IMR-90 (cell line): Measurements from ENCODE around the gene HDGFL2. TPM values are rescaled to one million over a fixed set of nuclear protein-coding genes. Genes with fewer than 3 reads are reported as not detected.

Experiments
- ATAC-seq: fragments of 200-7000 bp; cut with Tn5 transposase; 2 replicates; pipeline ENCODE4 v1.9.1; 2020; ENCODE audit warnings: low read depth, mild to moderate bottlenecking, moderate library complexity
- BruUV-seq: library from RNA; stranded (reverse); fragments of 400-500 nt; replicated peaks from 2 replicates; lab custom pipeline; 2021; lab: Mats Ljungman, UMichigan
- CTCF ChIA-PET: fragments of 300-600 bp; formaldehyde crosslinking; extraction: SDS; loops from one replicate; lab custom pipeline; 2021; ENCODE audit warnings: antibody characterized with exemption; lab: Yijun Ruan, JAX
- POLR2A ChIA-PET: fragments of 300-600 bp; sonication (Branson Sonifier 250); formaldehyde crosslinking; loops from one replicate; lab custom pipeline; 2022; ENCODE audit warnings: antibody characterized with exemption; ENCODE audit not compliant: unreplicated experiment; lab: Charles Lee
- DNase-seq: peaks from one replicate; pipeline ENCODE4 v3.0.0; 2013
- H2AFZ ChIP-seq: replicated peaks from 2 replicates; pipeline ENCODE3; 2013; ENCODE audit warnings: low read length, mild to moderate bottlenecking; ENCODE audit not compliant: poor library complexity
- H2AK5ac ChIP-seq: 2 replicates; pipeline ENCODE4 v1.6.1; 2013; ENCODE audit warnings: low read depth, low read length, inconsistent platforms
- H2AK9ac ChIP-seq: replicated peaks from 2 replicates; pipeline ENCODE3; 2013; ENCODE audit warnings: mild to moderate bottlenecking, low read depth, low read length, moderate library complexity; ENCODE audit not compliant: poor library complexity
- H2BK120ac ChIP-seq: 2 replicates; pipeline ENCODE4 v1.6.1; 2013; ENCODE audit warnings: low read depth, low read length, inconsistent platforms
- H2BK15ac ChIP-seq: 3 replicates; pipeline ENCODE4 v1.6.1; 2013; ENCODE audit warnings: low read depth, low read length, inconsistent platforms
- H2BK20ac ChIP-seq: 2 replicates; pipeline ENCODE4 v1.6.1; 2013; ENCODE audit warnings: low read depth, mild to moderate bottlenecking, inconsistent platforms, low read length, moderate library complexity
- H2BK5ac ChIP-seq: 2 replicates; pipeline ENCODE4 v1.6.1; 2013; ENCODE audit warnings: mild to moderate bottlenecking, low read depth, low read length, inconsistent platforms; ENCODE audit not compliant: poor library complexity, severe bottlenecking
- H3K14ac ChIP-seq: replicated peaks from 2 replicates; pipeline ENCODE4 v1.6.1; 2013; ENCODE audit warnings: low read depth, low read length, inconsistent platforms
- H3K18ac ChIP-seq: 2 replicates; pipeline ENCODE4 v1.6.1; 2013; ENCODE audit warnings: low read depth, low read length, control low read depth
- H3K23ac ChIP-seq: 2 replicates; pipeline ENCODE4 v1.6.1; 2013; ENCODE audit warnings: low read depth, low read length, inconsistent platforms
- H3K27ac ChIP-seq: 2 replicates; pipeline ENCODE4 v1.5.1; 2013; ENCODE audit warnings: mild to moderate bottlenecking, control low read depth, low read length; ENCODE audit not compliant: insufficient read depth
- H3K27me3 ChIP-seq: 2 replicates; pipeline ENCODE4 v1.6.1; 2013; ENCODE audit warnings: low read length; ENCODE audit not compliant: control insufficient read depth, insufficient read depth
- H3K36me3 ChIP-seq: 2 replicates; pipeline ENCODE4 v1.6.1; 2013; ENCODE audit warnings: low read length, mixed read lengths; ENCODE audit not compliant: control insufficient read depth, insufficient read depth
- H3K4ac ChIP-seq: 2 replicates; pipeline ENCODE4 v1.6.1; 2013; ENCODE audit warnings: low read depth, low read length, inconsistent platforms
- H3K4me1 ChIP-seq: 2 replicates; pipeline ENCODE4 v1.6.1; 2013; ENCODE audit warnings: low read length, mixed read lengths; ENCODE audit not compliant: control insufficient read depth, insufficient read depth
- H3K4me2 ChIP-seq: 2 replicates; pipeline ENCODE4 v1.6.1; 2013; ENCODE audit warnings: low read depth, mild to moderate bottlenecking, control low read depth, low read length, moderate library complexity
- H3K4me3 ChIP-seq: 2 replicates; pipeline ENCODE4 v1.5.1; 2013; ENCODE audit warnings: low read depth, mild to moderate bottlenecking, control low read depth, low read length, moderate library complexity; ENCODE audit not compliant: insufficient read depth
- H3K56ac ChIP-seq: 2 replicates; pipeline ENCODE4 v1.6.1; 2013; ENCODE audit warnings: low read length, inconsistent platforms; ENCODE audit not compliant: insufficient read depth; ENCODE audit errors: extremely low read depth
- H3K79me1 ChIP-seq, 2 experiments: 2 replicates each; pipeline ENCODE4 v1.6.1; 2013; ENCODE audit warnings: low read length in 2 of 2, inconsistent platforms in 1 of 2, low read depth in 1 of 2
- H3K9ac ChIP-seq: 2 replicates; pipeline ENCODE4 v1.6.1; 2013; ENCODE audit warnings: low read depth, low read length, control low read depth
- H3K9me1 ChIP-seq: 2 replicates; pipeline ENCODE4 v1.6.1; 2013; ENCODE audit warnings: low read length, inconsistent platforms; ENCODE audit not compliant: insufficient read depth
- H3K9me3 ChIP-seq: 2 replicates; pipeline ENCODE4 v1.6.1; 2013; ENCODE audit warnings: low read length; ENCODE audit not compliant: control insufficient read depth, insufficient read depth
- H4K20me1 ChIP-seq: 2 replicates; pipeline ENCODE4 v1.6.1; 2013; ENCODE audit warnings: low read length, inconsistent platforms; ENCODE audit not compliant: insufficient read depth
- H4K5ac ChIP-seq: 2 replicates; pipeline ENCODE4 v1.6.1; 2013; ENCODE audit warnings: mild to moderate bottlenecking, low read depth, low read length, control low read depth
- H4K8ac ChIP-seq, 2 experiments: 2 replicates each; pipeline ENCODE4 v1.6.1; 2013; ENCODE audit warnings: low read depth in 2 of 2, low read length in 2 of 2, control low read depth in 1 of 2, inconsistent platforms in 1 of 2
- H4K91ac ChIP-seq: 2 replicates; pipeline ENCODE4 v1.6.1; 2013; ENCODE audit warnings: low read depth, low read length, inconsistent platforms; ENCODE audit not compliant: insufficient read depth
- ELK1 ChIP-seq: fragments of 150-350 bp; IDR thresholded peaks from 2 replicates; pipeline ENCODE4 v1.6.1; 2016; ENCODE audit warnings: low read depth, mild to moderate bottlenecking, low read length, moderate library complexity, borderline replicate concordance
- USF2 ChIP-seq: fragments of 150-350 bp; IDR thresholded peaks from 2 replicates; pipeline ENCODE4 v1.6.1; 2017; ENCODE audit warnings: mild to moderate bottlenecking, antibody characterized with exemption, low read length, low read depth
- WGBS, 2 experiments: methylation state at CpG; one replicate each; pipeline versions ENCODE4 v1.1.5 to v1.1.7; 2013; ENCODE audit warnings: missing lambda C conversion rate in 2 of 2; ENCODE audit not compliant: insufficient read length in 1 of 2; ENCODE audit errors: extremely low coverage in 2 of 2; 5-methylcytosine and 5-hydroxymethylcytosine counted together
- dilution Hi-C: fragments of 300-500 bp; cut with HindIII; formaldehyde crosslinking; loops from one replicate; pipeline ENCODE4 v1.14.3; 2018; ENCODE audit warnings: low sequenced_read_pairs; ENCODE audit not compliant: unreplicated experiment
- in situ Hi-C: fragments of 300-500 bp; cut with MboI; formaldehyde crosslinking; loops from 3 replicates; pipeline ENCODE4 v1.14.3; 2019; ENCODE audit warnings: low sequenced_read_pairs, inconsistent platforms, mixed read lengths
- intact Hi-C: fragments of 100-400 bp; cut with micrococcal nuclease; formaldehyde crosslinking; loops from 2 replicates; pipeline ENCODE4 v1.10.0; 2022
- polyA plus RNA-seq, 3 experiments: library from polyadenylated mRNA; depleted of rRNA; stranded (reverse); fragments of >200 nt; gene quantifications; 2 replicates each; pipeline ENCODE4 v1.2.3, GENCODE V29; 2012; ENCODE audit warnings: low replicate concordance in 1 of 3
- total RNA-seq: library from RNA; depleted of rRNA; stranded (reverse); fragments of >200 nt; gene quantifications from 2 replicates; pipeline ENCODE4 v1.2.3, GENCODE V29; 2012

Gene HDGFL2
- total and polyA plus RNA-seq, 2 of the 4 experiments (the other 2 are of a cell fraction) = 35.8 to 48.5 TPM

GRCh38 chr19:4534836-4535658 lies 63.0 kb downstream of the HDGFL2 start, which contains the start of gene PLIN5:
Gene PLIN5 (minus strand): TSS chr19:4535224. CDS start chr19:4534074, 1,150 bp downstream.
- in situ Hi-C loops = no loop called here
- CTCF ChIA-PET = interaction anchor here (1.0 to 1.9 kb wide), 3 partner anchors 10 to 98 kb away, joined by 3 to 6 read pairs (median 5); no protein-coding TSS in a partner anchor
- Histone ChIP-seq H3K4me1 (no peaks in the 10 kb centered on the region; the same call in 1 of the 2 replicates), H3K9me3 (peaks cover 3% of the 10 kb centered on the region; the same call in 1 of the 2 replicates), H4K8ac (no peak within 1 kb of the TSS), H4K5ac (no peak within 1 kb of the TSS), H3K9me1 (no peaks in the 10 kb centered on the region), H3K4me2 (peak within 1 kb of the TSS; percentile 59), H2AK9ac (no peak within 1 kb of the TSS), H2BK20ac (no peak within 1 kb of the TSS), H3K27ac (no peak within 1 kb of the TSS), H3K9ac (no peak within 1 kb of the TSS), H3K56ac (no peak within 1 kb of the TSS), H2BK15ac (no peak within 1 kb of the TSS), H3K4ac (no peak within 1 kb of the TSS), H3K18ac (no peak within 1 kb of the TSS), H4K91ac (no peak within 1 kb of the TSS), H3K36me3 (no peaks in the 10 kb centered on the region), H2BK5ac (no peak within 1 kb of the TSS), H3K4me3 (no peak within 1 kb of the TSS), H3K79me1 (no peaks in the 10 kb centered on the region), H2BK120ac (no peak within 1 kb of the TSS), H2AK5ac (no peak within 1 kb of the TSS; the same call in 1 of the 2 replicates), H3K23ac (no peak within 1 kb of the TSS), H3K27me3 (peaks cover 51% of the 10 kb centered on the region), H2AFZ (peak within 1 kb of the TSS; percentile 72), H4K20me1 (no peaks in the 10 kb centered on the region; the same call in 1 of the 2 replicates), H3K14ac (no peak within 1 kb of the TSS)
- no TSS peak for BruUV-seq
- peak; percentile 26 for DNase-seq
- ATAC-seq = peak; percentile 91
- dilution Hi-C loops = no loop called here
- POLR2A ChIA-PET = interaction anchor here (0.6 kb wide), 1 partner anchor 99 kb away, joined by 5 read pairs; no protein-coding TSS in a partner anchor
- WGBS, 2 experiments = 9% methylated on average over 14 of the region's 49 CpGs; no CpG with 5 or more reads in 1 of the 2 experiments
- intact Hi-C loops = no loop called here
- TF ChIP-seq USF2 (peak; percentile 21; the same call in 1 of the 2 replicates), ELK1 (no peak)
